Smooth muscle cell of the brain vasculature (primary cell): ENCODE results near the gene EIF4A3.
A peak's percentile ranks its signal among the peaks of the same experiment; 100 is the strongest.

Experiments
- DNase-seq: peaks from one replicate; pipeline ENCODE4 v3.0.0-alpha.2; 2012; ENCODE audit warnings: low read depth, low spot score

EIF4A3 gene

DNA sequence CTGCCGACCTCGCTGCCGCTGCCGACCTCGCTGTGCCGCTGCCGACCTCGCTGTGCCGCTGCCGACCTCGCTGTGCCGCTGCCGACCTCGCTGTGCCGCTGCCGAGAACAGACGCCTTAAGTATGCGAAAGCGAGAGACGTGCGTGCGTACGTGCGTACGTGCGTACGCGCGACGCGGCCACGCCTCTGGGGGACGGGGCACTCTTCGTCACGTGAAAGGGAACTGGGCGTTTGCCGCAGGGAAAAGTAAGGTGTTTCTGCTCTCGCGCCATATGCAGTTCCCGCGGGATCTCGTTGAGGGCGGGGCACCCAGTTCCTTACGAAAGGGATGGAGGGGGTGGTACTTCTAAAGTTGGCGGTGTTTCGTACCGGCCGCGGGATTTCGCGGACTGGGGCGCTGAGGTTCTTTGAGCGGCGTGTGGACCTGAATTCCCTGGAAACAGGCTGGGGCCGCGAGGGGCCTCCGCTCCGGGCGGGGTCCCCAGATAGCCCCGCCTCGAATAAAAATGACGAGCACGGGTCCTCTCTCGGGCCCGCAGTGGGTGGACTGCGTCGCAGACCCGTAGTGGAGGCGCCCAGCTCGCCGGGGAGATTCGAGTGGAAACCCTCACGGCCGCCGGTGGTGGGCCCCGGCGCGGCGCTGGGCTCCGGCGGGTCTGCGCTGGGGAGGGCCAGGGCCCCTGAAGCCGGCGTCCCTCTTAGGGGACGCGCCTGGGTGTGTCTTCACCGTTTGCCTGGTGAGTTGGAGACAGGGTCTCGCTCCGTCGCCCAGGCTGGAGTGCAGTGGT, at the start of gene EIF4A3:
Gene EIF4A3 (minus strand): TSS at position 94 of the 788 bp plus-strand sequence. CDS start 167 bp downstream, outside the sequence.
- peak; percentile 99 for DNase-seq

DNA sequence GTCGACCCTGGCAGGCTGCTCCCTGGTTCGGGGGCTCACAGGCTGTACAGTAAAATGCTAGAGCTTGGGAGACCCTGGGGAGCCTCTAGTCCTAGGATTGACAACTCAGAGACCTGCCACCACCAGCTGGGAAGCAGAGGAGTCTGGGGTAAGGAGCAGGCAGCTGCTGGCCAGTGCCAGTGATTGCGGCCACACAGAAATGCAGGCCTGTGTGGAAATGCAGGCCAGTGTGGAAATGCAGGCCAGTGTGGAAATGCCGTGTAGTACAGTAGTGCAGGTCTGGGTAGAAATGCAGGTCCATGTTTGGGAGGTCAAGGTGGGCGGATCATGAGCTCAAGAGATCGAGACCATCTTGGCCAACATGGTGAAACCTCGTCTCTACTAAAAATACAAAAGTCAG, 49.7 kb upstream of the EIF4A3 start:
- DNase-seq = no peak

DNA sequence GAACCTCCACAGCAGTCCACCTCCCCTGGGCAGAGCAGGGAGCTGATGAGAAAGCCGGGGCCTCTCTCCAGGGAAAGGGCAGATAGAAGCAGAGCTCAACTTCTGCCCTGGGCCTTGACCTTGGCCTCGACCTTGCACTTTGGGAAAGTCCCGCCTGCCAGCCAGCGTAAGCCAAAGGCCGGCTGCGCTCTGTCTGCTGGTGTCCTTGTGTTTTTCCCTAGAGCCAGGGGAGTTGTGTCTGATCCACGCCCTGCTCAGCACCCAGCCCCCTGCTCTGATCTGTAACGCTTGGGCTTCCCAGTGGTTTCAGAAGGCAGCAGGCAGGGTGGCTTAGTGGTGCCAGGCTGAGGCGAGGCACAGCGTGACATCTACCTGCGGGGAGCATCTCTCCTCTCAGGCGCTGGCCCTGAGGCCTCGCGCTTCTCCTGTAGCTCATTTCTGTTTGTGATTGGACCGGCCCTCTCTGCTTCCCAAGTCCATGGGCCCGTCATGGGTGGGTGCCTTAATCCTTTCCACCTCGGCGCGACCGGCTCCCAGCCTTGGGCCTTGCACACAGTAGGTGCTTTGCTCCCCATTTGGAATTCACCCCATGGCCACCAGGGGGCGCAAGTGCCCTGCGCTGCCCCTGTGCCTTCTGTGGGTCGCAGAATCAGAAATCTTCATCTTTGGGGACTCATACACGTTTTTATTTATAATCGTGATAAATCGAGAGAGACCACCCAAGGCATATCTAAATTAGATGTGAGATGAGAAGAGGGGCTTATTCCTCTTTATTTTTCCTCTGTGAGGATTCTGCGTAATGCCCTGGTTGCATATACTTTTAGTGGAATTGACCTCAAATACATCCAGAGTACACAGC, 49.0 kb upstream of the EIF4A3 start:
- no peak for DNase-seq

DNA sequence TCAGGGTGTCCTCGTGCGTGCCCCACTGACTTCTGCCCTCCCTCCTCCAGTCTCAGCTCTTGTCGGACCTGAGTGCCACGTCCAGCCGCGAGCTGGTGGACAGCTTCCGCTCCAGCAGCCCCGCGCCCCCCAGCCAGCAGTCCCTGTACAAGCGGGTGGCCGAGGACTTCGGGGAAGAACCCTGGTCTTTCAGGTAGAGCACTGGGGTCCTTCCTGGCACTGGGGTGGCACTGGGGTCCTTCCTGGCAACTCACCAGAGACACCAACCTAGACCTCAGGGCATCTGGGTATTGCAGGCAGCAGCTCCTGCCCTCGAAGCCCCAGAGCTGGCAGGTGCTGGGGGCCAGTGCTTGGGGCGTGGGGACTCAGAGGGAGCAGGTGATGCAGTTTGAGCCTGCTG, 48.2 kb upstream of the EIF4A3 start:
- no peak for DNase-seq

DNA sequence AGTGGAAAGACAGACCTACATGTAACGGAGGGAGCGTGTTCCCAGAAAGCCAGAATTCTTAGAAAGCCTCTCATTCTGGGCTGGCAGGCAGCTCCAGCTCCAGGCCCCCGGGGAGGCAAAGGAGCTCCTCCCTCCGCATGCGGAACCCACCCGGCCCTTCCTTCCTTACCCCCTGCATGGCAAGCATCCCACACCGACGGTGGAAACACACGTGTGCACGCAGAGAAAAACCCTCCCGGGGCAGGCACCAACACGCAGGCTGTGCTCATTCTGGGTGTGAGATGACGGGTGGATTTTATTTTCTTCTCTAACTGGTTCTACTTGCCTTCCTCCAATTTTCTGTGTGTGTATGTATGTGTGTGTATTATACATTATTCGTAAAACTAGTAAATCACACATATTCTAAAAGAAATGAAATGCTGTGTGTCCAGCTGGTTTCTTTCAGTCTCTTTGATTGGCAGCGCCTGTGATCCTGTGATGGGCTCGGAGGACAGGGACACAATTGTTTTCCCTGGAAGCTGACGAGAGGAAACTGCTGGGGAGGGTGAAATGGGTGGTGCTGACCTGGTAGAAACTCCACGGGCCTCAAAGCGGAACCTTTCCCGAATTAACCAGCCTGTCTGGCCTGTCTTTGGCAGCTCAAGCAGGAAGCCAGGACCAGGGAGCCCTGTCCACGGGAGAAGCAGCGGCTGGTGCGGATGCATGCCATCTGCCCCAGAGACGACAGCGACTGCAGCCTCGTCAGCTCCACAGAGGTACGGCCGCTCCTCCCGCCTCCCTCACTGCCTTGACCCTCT, 45.1 kb upstream of the EIF4A3 start:
- no peak for DNase-seq

GRCh38 chr17:80191192-80191591, 44.3 kb upstream of the EIF4A3 start:
- no peak for DNase-seq

DNA sequence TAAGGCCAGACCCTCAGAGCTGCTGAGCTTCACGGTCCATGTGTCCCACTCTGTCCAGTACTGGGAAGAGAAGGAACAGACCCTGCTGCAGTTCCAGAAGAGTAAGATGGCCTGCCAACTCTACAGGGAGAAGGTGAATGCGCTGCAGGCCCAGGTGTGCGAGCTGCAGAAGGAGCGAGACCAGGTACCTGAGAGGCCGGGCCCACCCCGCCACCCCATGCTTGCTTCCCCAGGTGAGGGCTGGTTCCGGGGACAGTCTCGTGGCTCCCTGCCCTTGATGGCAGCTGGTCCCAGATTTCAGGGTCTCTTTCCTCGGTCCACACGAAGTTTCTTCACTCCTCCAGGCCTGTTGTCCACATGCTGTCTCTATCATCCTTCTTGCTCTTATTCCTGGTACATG, 43.8 kb upstream of the EIF4A3 start:
- DNase-seq = no peak

DNA sequence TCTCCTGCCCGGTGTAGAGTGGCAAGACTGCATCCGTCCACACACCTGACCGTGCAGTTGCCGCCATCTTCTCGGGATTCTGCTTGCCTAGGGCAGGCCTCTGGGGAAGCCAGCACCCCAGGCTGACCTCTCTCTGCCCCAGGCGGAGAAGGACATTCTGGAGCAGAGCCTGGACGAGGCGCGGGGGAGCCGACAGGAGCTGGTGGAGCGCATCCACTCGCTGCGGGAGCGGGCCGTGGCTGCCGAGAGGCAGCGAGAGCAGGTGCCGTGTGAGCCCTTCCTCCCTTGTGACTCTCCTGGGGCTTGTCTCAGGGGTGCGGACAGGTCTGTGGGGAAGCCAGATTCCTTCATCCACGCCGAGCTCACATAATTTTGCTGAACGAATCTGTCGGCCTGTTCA, 42.7 kb upstream of the EIF4A3 start:
- DNase-seq = no peak

DNA sequence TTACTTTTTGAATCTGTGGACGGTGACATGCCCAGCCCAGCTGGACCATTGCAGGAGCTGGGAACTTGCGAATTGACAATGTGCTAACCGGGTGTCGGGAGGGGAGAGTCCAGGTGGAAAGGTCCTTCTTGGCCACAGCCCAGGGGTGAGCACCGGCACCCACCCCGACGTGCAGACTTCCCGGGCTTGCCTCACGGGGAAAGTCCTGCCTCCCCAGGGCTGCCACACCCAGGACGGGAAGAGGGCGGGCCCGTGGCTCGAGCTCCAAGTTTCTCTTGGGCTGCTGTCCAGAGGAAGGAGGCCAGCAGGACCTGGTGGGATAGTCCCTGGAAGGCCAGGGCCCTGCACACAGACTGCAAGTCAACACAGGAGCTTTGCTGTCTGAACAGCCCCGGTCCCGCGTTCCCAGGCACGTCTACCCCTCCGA, 40.6 kb upstream of the EIF4A3 start:
- DNase-seq = no peak

GRCh38 chr17:80187090-80187489, 40.2 kb upstream of the EIF4A3 start:
- DNase-seq = no peak

- DNase-seq = no peak
These were observed 39.0 kb upstream of the EIF4A3 start for GRCh38 chr17:80185968-80186367.

DNA sequence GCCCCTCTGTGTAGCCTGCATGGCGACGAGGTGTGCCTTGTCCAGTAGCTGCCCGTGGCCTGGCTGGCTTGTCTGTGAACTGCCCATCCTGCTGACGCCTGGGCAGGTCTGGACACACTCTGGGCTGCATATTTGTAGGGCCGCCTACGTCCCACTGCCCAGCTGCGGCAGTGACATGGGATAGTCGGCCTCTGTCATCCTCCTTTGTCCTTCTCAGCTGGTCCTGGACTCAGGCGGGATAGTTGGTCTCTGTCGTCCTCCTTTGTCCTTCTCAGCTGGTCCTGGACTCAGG, 37.4 kb upstream of the EIF4A3 start:
- DNase-seq = no peak

DNA sequence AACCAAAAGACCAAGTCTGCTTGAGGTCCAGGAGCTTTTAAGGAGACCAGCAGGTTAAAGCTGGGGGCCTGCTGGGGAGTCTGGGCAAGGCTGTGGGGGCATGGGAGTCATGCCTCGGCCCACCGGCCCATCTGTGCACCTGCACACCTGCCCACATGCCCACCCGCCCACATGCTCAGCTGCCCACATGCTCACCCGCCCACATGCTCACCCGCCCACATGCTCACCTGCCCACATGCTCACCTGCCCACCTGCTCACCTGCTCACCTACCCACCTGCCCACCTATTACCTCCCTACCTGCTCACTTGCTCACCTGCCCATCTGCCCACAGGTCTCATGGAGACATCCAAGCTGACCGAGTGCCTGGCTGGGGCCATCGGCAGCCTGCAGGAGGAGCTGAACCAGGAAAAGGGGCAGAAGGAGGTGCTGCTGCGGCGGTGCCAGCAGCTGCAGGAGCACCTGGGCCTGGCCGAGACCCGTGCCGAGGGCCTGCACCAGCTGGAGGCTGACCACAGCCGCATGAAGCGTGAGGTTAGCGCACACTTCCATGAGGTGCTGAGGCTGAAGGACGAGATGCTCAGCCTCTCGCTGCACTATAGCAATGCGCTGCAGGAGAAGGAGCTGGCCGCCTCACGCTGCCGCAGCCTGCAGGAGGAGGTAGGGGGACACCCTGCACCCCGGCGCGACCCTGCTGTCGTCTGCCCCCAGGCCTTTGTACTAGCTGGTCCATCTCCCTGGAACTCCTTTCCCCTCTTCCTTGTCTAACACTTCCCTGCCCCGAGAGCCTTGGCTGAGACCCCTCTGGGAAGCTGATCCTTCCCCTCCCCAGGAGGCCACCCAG, 36.9 kb upstream of the EIF4A3 start:
- DNase-seq = no peak

DNA sequence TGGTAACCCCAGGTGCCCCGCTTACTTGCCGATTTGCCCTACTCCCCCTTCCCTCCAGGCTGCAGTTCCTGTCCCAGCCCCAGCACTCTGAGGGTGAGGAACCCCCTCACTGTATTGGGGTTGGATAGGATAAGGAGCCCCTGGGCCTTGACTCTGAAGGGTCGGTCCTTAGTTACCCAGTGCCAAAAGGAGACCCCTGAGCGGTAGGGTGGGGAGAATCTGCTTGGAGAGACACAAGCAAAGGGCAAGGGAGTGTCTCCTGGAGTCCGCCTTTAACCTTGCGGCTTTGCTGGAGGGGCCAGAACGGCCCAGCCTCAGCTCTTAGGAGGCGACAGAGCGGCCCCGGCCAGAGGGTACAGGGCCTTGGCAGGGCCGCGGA, 35.9 kb upstream of the EIF4A3 start:
- DNase-seq = no peak

DNA sequence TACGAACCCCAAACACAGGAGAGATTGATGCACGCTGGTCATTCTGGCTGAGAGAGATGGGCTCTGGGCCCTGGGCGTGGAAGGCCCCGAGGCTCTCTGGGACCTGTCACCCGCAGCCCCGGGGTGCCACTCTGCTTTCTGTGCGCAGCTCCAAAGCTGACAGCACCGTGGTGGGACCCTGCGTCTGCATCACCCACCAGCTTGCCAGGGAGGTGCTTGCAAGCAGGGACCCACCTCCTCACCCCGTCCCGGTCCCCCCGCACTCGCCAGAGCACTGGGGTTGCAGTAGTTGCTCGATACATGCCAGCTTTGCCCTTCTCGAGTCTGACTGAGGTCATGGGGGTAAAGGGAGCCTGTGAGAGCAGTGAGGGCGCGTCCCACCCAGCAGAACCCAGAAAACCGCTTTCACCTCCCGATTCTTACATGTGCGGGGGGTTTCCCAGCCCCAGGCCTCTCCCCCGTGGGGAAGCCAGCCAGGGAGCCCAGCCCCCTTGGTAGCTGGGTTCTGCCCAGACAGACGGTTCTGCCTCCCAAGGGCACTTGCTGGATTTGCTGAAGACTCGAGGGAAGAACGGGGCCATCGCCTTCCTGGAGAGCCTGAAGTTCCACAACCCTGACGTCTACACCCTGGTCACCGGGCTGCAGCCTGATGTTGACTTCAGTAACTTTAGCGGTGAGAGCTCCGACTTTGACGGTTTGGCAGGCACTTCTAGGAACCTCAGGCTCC, 35.4 kb upstream of the EIF4A3 start:
- DNase-seq = no peak

DNA sequence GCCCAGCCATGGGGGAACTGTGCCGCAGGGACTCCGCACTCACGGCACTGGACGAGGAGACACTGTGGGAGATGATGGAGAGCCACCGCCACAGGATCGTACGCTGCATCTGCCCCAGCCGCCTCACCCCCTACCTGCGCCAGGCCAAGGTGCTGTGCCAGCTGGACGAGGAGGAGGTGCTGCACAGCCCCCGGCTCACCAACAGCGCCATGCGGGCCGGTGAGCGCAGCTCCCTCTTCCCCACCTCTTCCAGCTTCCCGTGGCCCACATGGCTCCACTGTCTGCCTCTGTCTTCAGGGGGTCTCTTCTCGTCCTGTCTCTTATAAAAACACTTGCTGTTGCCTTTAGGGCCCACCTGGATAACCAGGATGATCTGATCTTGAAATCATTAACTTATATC, 34.5 kb upstream of the EIF4A3 start:
- DNase-seq = no peak

DNA sequence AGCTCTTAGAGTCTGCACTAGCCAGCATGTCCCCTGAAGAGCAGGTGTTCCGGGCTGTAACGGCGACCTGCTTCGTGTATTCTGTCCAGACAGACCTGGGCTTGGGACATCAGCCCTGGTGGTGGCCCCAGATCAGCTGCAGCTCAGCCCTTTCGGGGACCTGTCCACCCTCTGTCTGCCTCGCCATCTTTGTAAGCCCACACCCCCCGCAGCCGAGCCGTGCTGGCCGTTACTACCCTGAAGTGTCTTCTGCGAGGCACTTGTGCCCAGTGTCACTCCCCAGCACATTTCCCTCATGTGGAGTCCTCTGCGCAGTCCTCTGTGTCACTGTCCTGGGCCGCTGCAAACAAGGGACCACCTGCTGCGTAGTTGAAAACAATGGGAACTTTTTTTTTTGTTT, 33.3 kb upstream of the EIF4A3 start:
- DNase-seq = no peak

DNA sequence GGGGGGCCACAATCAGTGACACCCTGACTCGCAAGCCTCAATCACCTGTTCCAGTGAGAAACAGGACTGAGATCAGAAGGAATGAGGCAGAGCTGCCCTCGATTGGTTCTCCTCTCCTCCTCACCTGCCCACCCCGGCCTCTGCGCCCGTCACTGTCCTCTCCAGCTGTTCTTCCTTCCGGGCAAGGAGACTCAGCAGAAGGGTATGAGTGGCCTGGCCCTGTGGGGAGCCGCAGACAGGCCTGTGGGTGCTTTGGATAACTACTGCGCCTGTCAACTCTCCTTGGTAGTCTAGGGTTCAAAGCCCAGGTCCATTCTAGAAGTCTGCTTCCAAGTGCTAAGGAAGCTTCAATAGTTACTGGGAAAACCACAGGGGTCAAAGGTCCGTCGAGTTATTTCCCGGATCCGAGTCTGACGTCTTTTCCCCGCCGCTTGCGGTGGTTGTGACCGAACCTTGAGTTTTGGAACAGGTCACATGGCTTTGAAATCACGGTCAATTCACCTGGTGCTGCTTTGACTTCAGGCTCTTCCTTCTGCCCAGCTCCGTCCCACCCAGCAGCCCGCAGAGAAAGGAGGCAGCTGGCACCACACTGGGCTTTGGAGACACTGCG, 31.2 kb upstream of the EIF4A3 start:
- DNase-seq = no peak

GRCh38 chr17:80176757-80177156, 29.8 kb upstream of the EIF4A3 start:
- no peak for DNase-seq

- DNase-seq = no peak
These were observed 27.0 kb upstream of the EIF4A3 start for GRCh38 chr17:80173916-80174315.
